ENCODE results near the gene RAET1L.

The RAET1L gene

GRCh38 chr6:150032598-150032997 is 7.3 kb upstream of the RAET1L start:
- H3K27ac ChIP-seq: no peak overlapping the region
- TF ChIP-seq CTCF (IDR thresholded peaks at IDR 0.05): no peak
- no peak for TF ChIP-seq ZFX (IDR thresholded peaks at IDR 0.05; ENCODE audit: borderline replicate concordance)

GRCh38 chr6:150030611-150031010 is 5.3 kb upstream of the RAET1L start:
- TF ChIP-seq ZFX (IDR thresholded peaks at IDR 0.05; ENCODE audit: borderline replicate concordance): no peak
- TF ChIP-seq CTCF (IDR thresholded peaks at IDR 0.05): no peak
- no peak overlapping the region for H3K27ac ChIP-seq

- no peak overlapping the region for H3K27ac ChIP-seq
- TF ChIP-seq CTCF (IDR thresholded peaks at IDR 0.05) (no peak), ZFX (IDR thresholded peaks at IDR 0.05; ENCODE audit: borderline replicate concordance) (no peak)
Measured at GRCh38 chr6:150029749-150030148, 4.4 kb upstream of the RAET1L start.

GRCh38 chr6:150029276-150029675 is 3.9 kb upstream of the RAET1L start:
- no peak for TF ChIP-seq ZFX (IDR thresholded peaks at IDR 0.05; ENCODE audit: borderline replicate concordance)
- no peak for TF ChIP-seq CTCF (IDR thresholded peaks at IDR 0.05)
- H3K27ac ChIP-seq: no peak overlapping the region

GRCh38 chr6:150028799-150029198 is 3.5 kb upstream of the RAET1L start:
- H3K27ac ChIP-seq: no peak overlapping the region
- TF ChIP-seq ZFX (IDR thresholded peaks at IDR 0.05; ENCODE audit: borderline replicate concordance) (no peak), CTCF (IDR thresholded peaks at IDR 0.05) (no peak)

- TF ChIP-seq CTCF (IDR thresholded peaks at IDR 0.05): no peak
- TF ChIP-seq ZFX (IDR thresholded peaks at IDR 0.05; ENCODE audit: borderline replicate concordance): no peak
- H3K27ac ChIP-seq: no peak overlapping the region
Measured at GRCh38 chr6:150027806-150028565, 2.7 kb upstream of the RAET1L start.

GRCh38 chr6:150026976-150027805 is 1.9 kb upstream of the RAET1L start:
- H3K27ac ChIP-seq: no peak overlapping the region
- no peak for TF ChIP-seq ZFX (IDR thresholded peaks at IDR 0.05; ENCODE audit: borderline replicate concordance)
- no peak for TF ChIP-seq CTCF (IDR thresholded peaks at IDR 0.05)
